ENCODE results near the gene NCBP2.

Gene NCBP2

DNA sequence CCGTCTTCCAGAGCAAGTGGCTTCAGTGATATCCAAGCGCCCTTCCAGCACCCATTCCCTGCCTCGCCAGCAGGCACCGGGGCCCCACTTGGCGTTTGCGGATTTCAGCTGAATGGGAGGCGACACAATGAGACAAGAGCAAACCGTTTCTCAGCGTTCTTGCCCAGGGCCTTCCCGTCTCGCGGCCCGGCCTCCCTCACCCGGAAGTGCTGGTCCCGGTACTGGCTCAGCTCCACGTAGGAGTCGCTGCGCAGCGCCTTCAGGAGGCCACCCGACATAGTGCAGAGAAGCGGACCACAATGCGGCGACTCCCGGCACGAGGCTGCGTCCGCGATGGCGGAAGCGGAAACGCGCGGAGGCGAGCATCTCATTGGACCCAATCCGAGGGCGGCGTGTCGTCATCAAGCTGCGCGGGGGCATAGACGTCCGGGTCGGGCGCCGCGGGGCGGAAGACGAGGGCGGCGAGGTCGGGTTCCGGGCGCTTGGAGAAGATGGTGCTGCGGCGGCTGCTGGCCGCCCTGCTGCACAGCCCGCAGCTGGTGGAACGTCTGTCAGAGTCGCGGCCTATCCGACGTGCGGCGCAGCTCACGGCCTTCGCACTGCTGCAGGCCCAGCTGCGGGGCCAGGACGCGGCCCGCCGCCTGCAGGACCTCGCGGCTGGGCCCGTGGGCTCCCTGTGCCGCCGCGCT, at the start of gene NCBP2:
TSS of gene NCBP2 (minus strand) at position 303 of the 689 bp plus-strand sequence. CDS start at position 278, 25 bp downstream.
- peak; percentile 96 for DNase-seq

DNA sequence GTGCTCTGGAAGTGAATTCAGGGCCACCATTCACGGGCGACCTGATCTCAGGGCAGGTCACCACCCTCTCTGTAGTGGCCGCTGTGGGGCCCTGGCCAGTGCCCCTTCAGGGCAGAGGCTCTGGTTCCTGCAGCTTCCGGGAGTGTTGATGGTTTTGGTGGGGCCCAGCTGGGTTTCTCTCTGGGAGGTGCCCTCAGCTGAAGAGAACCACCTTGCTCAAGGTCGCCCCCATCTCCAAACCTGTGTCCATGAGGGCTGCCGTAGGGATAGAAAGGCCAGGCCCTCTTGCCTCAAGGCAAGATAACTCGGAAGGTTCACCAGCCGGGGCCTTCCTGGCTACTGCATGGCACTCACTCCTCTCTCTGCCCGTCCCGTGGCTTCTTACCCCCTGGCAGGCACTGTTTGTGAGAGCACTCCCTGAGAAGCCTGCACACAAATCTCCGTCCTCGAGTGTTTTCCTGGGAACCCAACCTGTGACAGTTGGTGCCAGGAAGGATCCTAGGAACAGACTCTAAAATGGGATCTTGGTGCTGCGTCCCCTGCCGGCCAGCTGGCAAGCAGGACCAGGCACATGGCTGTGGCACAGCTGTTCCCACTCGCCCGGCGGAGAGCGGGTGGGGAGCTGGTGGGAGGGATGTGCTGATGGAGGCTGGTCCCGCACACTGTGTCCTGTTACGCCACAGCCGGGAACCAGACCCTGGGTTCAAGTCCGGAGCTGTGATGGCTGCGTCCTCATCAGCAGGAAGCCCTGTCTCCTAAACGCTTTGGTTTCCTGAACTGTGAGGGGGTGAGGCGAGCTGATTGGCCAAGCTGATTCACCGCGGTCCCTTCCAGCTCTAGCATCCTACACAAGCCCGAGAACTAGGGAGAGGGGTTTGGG, 49.5 kb upstream of the NCBP2 start:
- DNase-seq, result no peak

DNA sequence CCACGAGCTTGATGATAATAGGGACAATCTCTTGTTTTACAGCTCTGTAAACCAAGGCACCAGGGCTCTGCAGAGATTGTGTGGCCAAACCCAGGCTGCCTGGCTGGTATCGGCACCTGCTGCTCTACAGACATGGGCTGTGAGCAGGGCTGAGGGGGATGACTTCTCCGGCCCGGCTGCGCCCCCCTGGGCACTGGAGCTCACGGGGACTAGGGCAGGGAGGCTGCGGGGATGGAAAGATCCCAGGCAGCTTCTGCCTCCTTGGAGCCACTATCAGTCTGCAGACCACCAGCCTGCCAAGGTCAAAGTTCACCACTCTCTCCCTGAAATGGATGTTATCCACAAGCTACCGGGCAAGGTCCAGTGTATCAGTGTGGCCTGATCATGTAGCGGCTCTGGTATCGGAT, 48.3 kb upstream of the NCBP2 start:
- no peak for DNase-seq

DNA sequence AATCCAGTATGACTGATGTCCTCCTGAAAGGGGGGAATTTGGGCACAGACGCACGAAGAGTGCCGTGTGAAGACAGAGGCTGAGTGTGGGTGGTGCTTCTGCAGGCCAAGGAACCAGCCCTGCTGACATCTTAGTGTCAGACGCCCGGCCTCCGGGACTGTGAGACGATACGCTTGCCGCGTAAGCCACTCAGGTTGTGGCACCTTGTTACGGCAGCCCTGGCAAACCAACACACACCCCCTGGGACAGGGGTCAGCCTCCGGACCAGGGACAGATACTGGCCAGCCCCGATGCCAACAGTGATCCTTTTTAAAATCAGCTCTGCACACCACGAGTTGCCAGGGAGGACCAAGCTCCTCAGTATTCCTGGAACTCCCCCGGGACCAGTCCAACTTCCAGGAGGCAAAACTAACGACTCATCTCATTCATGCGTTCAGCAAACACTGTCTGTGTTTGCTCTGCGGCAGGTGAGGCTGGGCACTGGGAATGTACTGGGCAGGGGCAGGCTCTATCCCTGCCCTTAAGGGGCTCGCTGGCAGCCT, 47.5 kb upstream of the NCBP2 start:
- peak; percentile 59 for DNase-seq

DNA sequence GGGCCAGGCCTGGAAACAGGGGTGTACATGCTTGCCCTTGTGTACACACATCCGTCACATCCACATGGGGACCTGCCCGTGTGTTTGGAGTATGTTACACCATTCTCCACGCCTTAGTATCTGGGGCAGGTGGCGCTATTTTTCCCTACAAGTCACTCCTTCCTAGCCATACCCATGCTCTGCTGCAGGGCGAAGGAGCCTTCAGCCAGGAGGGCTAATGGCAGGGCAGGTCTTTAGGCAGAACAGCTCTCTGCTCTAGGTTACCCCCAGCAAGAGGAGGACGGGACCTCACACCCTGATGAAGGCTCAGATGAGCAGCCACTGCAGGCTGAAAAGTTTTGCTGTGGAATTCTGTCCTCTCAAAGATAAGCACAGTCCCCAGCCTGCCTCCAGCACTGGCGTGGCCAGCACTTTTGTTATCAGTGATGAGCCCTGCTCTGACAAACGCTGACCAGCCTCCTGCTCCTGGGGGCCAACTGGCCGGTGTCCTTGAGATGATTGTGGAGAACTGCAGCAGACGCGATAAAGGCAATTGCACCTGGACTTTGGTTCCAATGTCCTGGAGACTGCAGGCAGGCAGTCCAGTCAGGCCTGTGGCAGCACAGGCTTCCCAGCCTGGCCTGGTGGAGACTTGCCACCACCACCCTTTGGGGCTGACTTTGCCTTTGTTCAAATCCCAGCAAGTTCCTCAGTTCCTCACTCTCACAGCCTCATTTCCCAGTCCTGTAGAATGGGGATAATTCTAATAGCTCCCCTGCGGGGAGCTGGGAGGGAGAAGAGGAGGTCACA, 46.1 kb upstream of the NCBP2 start:
- DNase-seq, result no peak

GRCh38 chr3:196987022-196987421, 44.7 kb upstream of the NCBP2 start:
- DNase-seq, result no peak

GRCh38 chr3:196985954-196986885, 43.9 kb upstream of the NCBP2 start:
- no peak for DNase-seq

DNA sequence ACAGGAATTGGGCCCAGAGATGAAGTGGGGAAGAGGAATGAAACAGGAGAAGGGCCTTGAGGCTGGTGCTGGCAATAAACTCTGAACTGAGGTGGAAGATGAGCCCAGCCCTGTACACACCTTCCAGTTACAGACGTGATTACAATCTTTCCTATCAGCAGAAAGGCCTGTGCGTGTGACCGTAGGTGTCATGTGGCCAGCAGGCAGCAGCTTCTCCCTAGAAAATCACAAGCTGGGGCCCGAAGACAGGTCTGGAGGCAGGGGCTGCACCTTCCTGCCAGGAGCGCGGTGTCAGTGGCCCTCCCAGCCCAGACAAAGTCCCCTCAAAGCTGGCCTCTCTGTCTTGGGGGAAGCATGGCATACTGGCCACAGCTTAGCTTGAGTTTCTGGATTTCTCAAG, 43.0 kb upstream of the NCBP2 start:
- DNase-seq, result no peak

GRCh38 chr3:196983186-196983585, 40.9 kb upstream of the NCBP2 start:
- DNase-seq, result no peak

GRCh38 chr3:196981657-196982056, 39.3 kb upstream of the NCBP2 start:
- no peak for DNase-seq

- DNase-seq, result no peak
Observed at GRCh38 chr3:196979545-196979944, 37.2 kb upstream of the NCBP2 start.

DNA sequence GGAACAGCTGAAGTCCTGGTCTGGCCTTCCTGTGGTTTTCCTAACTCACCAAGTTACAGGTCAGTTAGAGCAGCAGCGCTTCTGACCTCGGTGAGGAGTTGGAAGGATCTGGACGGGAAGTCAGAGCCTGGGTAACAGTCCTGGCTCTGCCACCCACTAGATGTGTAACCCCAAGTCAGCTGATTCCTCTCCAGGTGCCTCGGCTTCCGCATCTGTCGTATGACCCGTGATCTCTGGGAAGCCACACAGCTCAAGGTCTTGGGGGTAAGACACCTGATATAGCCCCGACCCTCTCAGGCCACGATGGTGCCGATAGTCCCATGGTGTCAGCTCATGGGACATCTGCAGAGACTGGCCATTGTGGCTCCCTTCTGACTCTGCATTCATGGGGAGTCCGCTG, 34.6 kb upstream of the NCBP2 start:
- no peak for DNase-seq

- DNase-seq, result no peak
Observed at GRCh38 chr3:196975349-196975748, 33.0 kb upstream of the NCBP2 start.

- no peak for DNase-seq
Observed at GRCh38 chr3:196974661-196975060, 32.3 kb upstream of the NCBP2 start.

GRCh38 chr3:196971094-196971698, 28.9 kb upstream of the NCBP2 start:
- no peak for DNase-seq

GRCh38 chr3:196970547-196971093, 28.3 kb upstream of the NCBP2 start:
- no peak for DNase-seq

DNA sequence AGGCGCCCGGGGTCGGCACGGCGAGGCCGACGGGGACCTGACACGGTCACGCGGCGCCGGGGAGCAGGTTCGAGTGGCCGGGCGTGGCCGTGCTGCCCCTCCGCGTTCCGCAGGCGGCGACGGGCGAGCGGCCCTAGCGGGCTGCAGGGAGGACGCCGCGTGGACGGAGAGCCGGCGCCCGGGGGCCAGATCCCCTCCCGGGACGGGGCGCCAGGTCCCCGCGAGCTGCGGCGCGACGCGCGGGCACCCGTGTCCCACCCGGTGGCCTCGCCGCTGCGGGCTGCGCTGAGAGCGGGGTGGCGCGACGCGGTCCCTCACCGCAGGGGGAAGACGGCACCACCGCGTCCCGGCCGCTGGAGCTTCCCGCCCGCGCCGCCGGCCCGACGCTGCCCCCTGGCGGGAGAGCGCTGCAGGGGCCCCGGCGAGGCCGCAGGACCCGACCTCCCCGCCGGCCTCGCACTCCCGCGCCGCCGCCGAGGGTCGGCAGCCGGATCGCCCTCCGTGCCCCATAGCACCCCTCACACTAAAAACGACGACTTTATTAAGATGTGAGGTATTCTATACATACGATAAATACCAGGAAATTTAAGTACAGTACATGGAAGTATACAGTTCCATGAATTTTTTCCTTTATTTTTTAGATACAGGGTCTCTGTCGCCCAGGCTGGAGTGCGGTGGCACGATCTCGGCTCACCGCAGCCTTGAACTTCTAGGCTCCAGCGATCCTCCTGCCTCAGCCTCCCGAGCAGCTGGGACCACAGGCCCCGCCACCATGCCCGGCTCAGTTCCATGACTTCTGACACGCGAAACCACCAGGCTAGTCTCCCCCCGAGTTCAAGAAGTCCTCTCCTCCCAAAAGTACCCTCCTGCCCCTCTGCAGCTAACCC, 27.6 kb upstream of the NCBP2 start:
- DNase-seq, result no peak

- no peak for DNase-seq
Observed at GRCh38 chr3:196969134-196969659, 26.9 kb upstream of the NCBP2 start.

DNA sequence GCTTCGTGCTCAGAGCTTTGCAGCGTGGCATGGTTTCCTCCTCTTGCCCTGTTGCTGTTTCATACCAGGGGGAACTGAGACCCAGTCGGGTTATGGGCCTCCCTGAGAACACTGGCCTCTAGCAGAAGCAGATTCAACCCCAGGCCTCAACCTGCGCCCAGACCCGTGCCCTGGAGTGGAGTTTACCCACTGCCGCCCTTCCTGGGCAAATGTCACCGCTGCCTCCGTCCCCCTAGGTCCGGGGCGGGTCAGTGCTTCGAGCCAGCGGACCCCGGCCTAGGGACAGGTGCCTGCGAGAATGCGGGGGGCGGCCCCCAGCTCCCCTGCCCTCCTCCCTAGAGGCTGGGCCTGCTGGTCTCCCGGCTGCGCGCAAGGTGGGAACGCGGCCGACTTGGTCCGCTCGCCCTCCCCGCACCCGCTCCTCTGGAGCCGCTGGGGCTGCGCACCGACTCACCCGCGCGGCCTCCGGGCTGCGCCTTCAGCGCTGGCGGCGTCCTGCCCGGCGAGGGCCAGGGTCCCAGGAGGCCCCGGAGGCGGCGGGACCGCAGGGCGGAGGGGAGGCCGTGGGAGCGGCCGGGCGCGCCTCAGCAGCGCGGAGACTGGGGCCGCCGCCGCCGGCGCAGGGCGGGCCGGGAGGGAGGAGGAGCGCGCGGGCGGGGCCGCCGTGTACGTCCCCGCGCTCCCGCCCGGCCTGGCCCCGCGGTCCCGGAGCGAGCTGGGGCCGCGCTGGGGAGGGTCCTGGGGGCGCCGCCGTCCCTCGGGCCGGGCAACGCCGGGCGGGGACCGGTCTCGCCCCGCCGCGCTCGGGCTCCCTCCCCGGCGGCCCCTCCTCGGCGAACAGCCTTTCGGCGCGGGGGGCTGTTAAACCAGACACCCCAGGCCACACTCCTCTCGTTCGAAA, 26.2 kb upstream of the NCBP2 start, which contains the start of gene PIGZ:
TSS of gene PIGZ (minus strand) at position 601 of the 901 bp plus-strand sequence. CDS start 16,802 bp downstream, outside the sequence.
- no peak for DNase-seq
